ENCODE data around the gene UNKL.

DNA sequence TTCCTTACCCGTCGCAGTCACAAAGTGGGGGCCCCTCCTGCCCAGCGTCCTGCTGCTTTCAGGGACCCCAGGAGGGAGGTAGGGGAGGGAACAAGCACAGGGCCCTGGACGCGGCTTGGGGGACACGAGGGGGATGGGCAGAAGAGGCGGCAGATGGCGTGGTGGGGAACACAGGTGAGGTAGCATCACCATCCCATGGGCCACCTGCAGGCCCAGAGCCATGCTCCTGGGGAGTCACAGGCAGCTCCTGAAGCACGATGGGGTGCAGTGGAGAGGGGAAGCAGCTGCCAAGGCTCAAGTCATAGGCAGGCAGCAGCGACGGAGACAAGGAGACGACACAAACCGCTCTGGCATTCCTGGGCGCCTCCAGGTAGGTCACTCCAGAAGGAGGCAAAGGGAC is 10.8 kb downstream of the UNKL start:
- no peak for TF ChIP-seq POLR2A (IDR thresholded peaks at IDR 0.05)
- TF ChIP-seq, protein P1, sequence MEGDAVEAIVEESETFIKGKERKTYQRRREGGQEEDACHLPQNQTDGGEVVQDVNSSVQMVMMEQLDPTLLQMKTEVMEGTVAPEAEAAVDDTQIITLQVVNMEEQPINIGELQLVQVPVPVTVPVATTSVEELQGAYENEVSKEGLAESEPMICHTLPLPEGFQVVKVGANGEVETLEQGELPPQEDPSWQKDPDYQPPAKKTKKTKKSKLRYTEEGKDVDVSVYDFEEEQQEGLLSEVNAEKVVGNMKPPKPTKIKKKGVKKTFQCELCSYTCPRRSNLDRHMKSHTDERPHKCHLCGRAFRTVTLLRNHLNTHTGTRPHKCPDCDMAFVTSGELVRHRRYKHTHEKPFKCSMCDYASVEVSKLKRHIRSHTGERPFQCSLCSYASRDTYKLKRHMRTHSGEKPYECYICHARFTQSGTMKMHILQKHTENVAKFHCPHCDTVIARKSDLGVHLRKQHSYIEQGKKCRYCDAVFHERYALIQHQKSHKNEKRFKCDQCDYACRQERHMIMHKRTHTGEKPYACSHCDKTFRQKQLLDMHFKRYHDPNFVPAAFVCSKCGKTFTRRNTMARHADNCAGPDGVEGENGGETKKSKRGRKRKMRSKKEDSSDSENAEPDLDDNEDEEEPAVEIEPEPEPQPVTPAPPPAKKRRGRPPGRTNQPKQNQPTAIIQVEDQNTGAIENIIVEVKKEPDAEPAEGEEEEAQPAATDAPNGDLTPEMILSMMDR (IDR thresholded peaks at IDR 0.05) = no peak
